Panc1 (cell line): ENCODE measurements around the gene PPIL6. TPM values are rescaled to one million over a fixed set of nuclear protein-coding genes. Genes with fewer than 3 reads are reported as not detected.

Source experiments
- ATAC-seq: fragments of 200-7000 bp; cut with Tn5 transposase; 2 replicates; pipeline ENCODE4 v1.9.1; 2020; ENCODE audit warnings: mild to moderate bottlenecking, moderate library complexity
- BruUV-seq: library from RNA; stranded (reverse); fragments of 400-500 nt; replicated peaks from 2 replicates; lab custom pipeline; 2021; lab: Mats Ljungman, UMichigan
- CTCF ChIA-PET: fragments of 300-600 bp; sonication (Branson Sonifier 250); formaldehyde crosslinking; loops from one replicate; lab custom pipeline; 2022; ENCODE audit warnings: antibody characterized with exemption; lab: Charles Lee
- POLR2A ChIA-PET: fragments of 300-600 bp; sonication (Branson Sonifier 250); formaldehyde crosslinking; loops from one replicate; lab custom pipeline; 2022; ENCODE audit warnings: antibody characterized with exemption; lab: Charles Lee
- DNase-seq: peaks from one replicate; pipeline ENCODE4 v3.0.0-alpha.2; 2010; ENCODE audit warnings: low read depth, low spot score
- H3K27ac ChIP-seq: 2 replicates; pipeline ENCODE4 v1.5.1; 2011; ENCODE audit warnings: mild to moderate bottlenecking, low read length, inconsistent platforms
- H3K27me3 ChIP-seq: fragments of 200-500 bp; sonication (Bioruptor generic); 2 replicates; pipeline ENCODE4 v1.6.0; 2014; ENCODE audit warnings: low read length, inconsistent platforms; ENCODE audit not compliant: control insufficient read depth, insufficient read depth
- H3K36me3 ChIP-seq: fragments of 200-500 bp; sonication (Bioruptor generic); 2 replicates; pipeline ENCODE4 v1.5.1; 2014; ENCODE audit warnings: inconsistent platforms, mild to moderate bottlenecking, low read length, moderate library complexity; ENCODE audit not compliant: control insufficient read depth, insufficient read depth
- H3K4me1 ChIP-seq: 2 replicates; pipeline ENCODE4 v1.5.1; 2011; ENCODE audit warnings: inconsistent platforms, mild to moderate bottlenecking, low read length, moderate library complexity; ENCODE audit not compliant: control insufficient read depth, insufficient read depth
- H3K4me3 ChIP-seq, 2 experiments: 2 replicates each; pipeline ENCODE4 v1.5.1; 2011 to 2012; ENCODE audit warnings: low read depth in 2 of 2, low read length in 2 of 2, mild to moderate bottlenecking in 2 of 2, inconsistent platforms in 1 of 2, moderate library complexity in 1 of 2
- H3K9me3 ChIP-seq: fragments of 200-500 bp; sonication (Bioruptor generic); 2 replicates; pipeline ENCODE4 v1.5.1; 2014; ENCODE audit warnings: low read depth, mild to moderate bottlenecking, inconsistent platforms, low read length, moderate library complexity; ENCODE audit not compliant: control insufficient read depth, insufficient read depth
- CTCF ChIP-seq: fragments of 450-650 bp; IDR thresholded peaks from 2 replicates; pipeline ENCODE4 v1.5.1; 2017; ENCODE audit warnings: mild to moderate bottlenecking
- POLR2AphosphoS5 ChIP-seq: IDR thresholded peaks from 2 replicates; pipeline ENCODE4 v1.6.1; 2012; ENCODE audit warnings: mild to moderate bottlenecking, low read depth, low read length, moderate library complexity
- SIN3A ChIP-seq: IDR thresholded peaks from 2 replicates; pipeline ENCODE4 v1.6.1; 2012; ENCODE audit warnings: low read depth, mild to moderate bottlenecking, low read length, moderate library complexity, borderline replicate concordance; ENCODE audit not compliant: insufficient read depth
- TCF7L2 ChIP-seq: IDR thresholded peaks from 2 replicates; pipeline ENCODE4 v1.6.1; 2011; ENCODE audit warnings: mild to moderate bottlenecking, low read depth, low read length, inconsistent platforms
- in situ Hi-C: cut with HindIII; loops from 2 replicates; pipeline ENCODE4 v1.10.0; 2016; ENCODE audit warnings: low sequenced_read_pairs, low pct_unique_long_range_greater_than_20kb
- intact Hi-C: fragments of 100-400 bp; cut with micrococcal nuclease; formaldehyde crosslinking; loops from one replicate; pipeline ENCODE4 v1.10.0; 2022; ENCODE audit not compliant: unreplicated experiment
- total RNA-seq: library from RNA; stranded (reverse); gene quantifications from one replicate; pipeline ENCODE4 v1.2.1, GENCODE V29; 2021; ENCODE audit not compliant: unreplicated experiment
- TF ChIP-seq, protein P1 (sequence below), 2 experiments: IDR thresholded peaks; 2 replicates each; pipeline ENCODE4 v1.6.1; 2011 to 2012; ENCODE audit warnings: low read depth in 2 of 2, control low read depth in 1 of 2, low read length in 1 of 2, mild to moderate bottlenecking in 1 of 2, moderate library complexity in 1 of 2; ENCODE audit not compliant: insufficient read depth in 1 of 2

PPIL6 gene
- total RNA-seq, 1 experiment from 2014 or later: 2.2 TPM

DNA sequence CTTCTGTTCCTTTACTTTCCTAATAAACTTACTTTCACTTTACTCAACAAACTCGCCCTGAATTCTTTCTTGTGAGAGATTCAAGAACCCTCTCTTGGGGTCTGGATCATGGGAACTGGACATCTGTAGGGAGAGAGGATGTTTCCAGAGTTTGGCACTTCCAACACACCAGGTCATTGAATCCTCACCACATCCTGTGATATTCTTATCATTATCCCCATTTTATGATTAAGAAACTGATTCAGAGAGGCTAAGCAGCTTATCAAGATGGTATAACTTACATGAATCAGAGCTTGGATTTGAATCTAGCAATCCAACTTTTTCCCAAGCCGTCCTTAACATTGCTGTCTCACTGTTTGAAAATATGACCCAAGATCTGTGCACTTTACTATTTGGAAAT, 15.5 kb downstream of the PPIL6 start:
- no peak for TF ChIP-seq SIN3A
- no peak for TF ChIP-seq POLR2AphosphoS5
- Histone ChIP-seq H3K4me1 (peaks cover 23% of the 10 kb centered on the region), H3K27me3 (no peaks in the 10 kb centered on the region), H3K9me3 (no peaks in the 10 kb centered on the region), H3K36me3 (no peaks in the 10 kb centered on the region), H3K4me3 (no peak overlapping the region), H3K27ac (peak overlapping the region; percentile 24)
- intact Hi-C loops (no loop called here), in situ Hi-C loops (no loop called here)
- DNase-seq (no peak), ATAC-seq (peak; percentile 51)
- BruUV-seq: no TSS peak
- CTCF ChIA-PET: no interaction called here
- POLR2A ChIA-PET: no interaction called here

- POLR2A ChIA-PET: no interaction called here
- Histone ChIP-seq H3K4me3 (no peak overlapping the region), H3K27ac (no peak overlapping the region), H3K27me3 (no peaks in the 10 kb centered on the region), H3K4me1 (peaks cover 23% of the 10 kb centered on the region), H3K9me3 (no peaks in the 10 kb centered on the region), H3K36me3 (no peaks in the 10 kb centered on the region)
- CTCF ChIA-PET: no interaction called here
- intact Hi-C loops (no loop called here), in situ Hi-C loops (no loop called here)
- no TSS peak for BruUV-seq
- no peak for ATAC-seq
- TF ChIP-seq SIN3A: no peak
- TF ChIP-seq, protein P1, sequence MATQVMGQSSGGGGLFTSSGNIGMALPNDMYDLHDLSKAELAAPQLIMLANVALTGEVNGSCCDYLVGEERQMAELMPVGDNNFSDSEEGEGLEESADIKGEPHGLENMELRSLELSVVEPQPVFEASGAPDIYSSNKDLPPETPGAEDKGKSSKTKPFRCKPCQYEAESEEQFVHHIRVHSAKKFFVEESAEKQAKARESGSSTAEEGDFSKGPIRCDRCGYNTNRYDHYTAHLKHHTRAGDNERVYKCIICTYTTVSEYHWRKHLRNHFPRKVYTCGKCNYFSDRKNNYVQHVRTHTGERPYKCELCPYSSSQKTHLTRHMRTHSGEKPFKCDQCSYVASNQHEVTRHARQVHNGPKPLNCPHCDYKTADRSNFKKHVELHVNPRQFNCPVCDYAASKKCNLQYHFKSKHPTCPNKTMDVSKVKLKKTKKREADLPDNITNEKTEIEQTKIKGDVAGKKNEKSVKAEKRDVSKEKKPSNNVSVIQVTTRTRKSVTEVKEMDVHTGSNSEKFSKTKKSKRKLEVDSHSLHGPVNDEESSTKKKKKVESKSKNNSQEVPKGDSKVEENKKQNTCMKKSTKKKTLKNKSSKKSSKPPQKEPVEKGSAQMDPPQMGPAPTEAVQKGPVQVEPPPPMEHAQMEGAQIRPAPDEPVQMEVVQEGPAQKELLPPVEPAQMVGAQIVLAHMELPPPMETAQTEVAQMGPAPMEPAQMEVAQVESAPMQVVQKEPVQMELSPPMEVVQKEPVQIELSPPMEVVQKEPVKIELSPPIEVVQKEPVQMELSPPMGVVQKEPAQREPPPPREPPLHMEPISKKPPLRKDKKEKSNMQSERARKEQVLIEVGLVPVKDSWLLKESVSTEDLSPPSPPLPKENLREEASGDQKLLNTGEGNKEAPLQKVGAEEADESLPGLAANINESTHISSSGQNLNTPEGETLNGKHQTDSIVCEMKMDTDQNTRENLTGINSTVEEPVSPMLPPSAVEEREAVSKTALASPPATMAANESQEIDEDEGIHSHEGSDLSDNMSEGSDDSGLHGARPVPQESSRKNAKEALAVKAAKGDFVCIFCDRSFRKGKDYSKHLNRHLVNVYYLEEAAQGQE (IDR thresholded peaks at IDR 0.05; ENCODE audit: insufficient read depth in 1 of 2, low read depth in 2 of 2, low read length in 1 of 2): no peak
- TF ChIP-seq CTCF: no peak
- TF ChIP-seq TCF7L2: no peak
- TF ChIP-seq POLR2AphosphoS5: no peak
- no peak for DNase-seq
Measured at GRCh38 chr6:109421184-109421583, 19.2 kb downstream of the PPIL6 start.

- no TSS peak for BruUV-seq
- intact Hi-C loops (no loop called here), in situ Hi-C loops (no loop called here)
- H3K27me3 ChIP-seq: no peaks in the 10 kb centered on the region
- no peak overlapping the region for H3K4me3 ChIP-seq
- H3K4me1 ChIP-seq: peaks cover 23% of the 10 kb centered on the region
- ATAC-seq (peak; percentile 69), DNase-seq (no peak)
- no peaks in the 10 kb centered on the region for H3K9me3 ChIP-seq
- H3K27ac ChIP-seq: no peak overlapping the region
- POLR2A ChIA-PET: no interaction called here
- TF ChIP-seq, protein P1 (IDR thresholded peaks at IDR 0.05; ENCODE audit: insufficient read depth in 1 of 2, low read depth in 2 of 2, low read length in 1 of 2): no peak
- TF ChIP-seq POLR2AphosphoS5 (no peak), SIN3A (no peak), TCF7L2 (no peak), CTCF (no peak)
- no peaks in the 10 kb centered on the region for H3K36me3 ChIP-seq
- CTCF ChIA-PET: no interaction called here
Measured at GRCh38 chr6:109420751-109421150, 19.7 kb downstream of the PPIL6 start.
